ENCODE results near the gene STK25.

Gene STK25

DNA sequence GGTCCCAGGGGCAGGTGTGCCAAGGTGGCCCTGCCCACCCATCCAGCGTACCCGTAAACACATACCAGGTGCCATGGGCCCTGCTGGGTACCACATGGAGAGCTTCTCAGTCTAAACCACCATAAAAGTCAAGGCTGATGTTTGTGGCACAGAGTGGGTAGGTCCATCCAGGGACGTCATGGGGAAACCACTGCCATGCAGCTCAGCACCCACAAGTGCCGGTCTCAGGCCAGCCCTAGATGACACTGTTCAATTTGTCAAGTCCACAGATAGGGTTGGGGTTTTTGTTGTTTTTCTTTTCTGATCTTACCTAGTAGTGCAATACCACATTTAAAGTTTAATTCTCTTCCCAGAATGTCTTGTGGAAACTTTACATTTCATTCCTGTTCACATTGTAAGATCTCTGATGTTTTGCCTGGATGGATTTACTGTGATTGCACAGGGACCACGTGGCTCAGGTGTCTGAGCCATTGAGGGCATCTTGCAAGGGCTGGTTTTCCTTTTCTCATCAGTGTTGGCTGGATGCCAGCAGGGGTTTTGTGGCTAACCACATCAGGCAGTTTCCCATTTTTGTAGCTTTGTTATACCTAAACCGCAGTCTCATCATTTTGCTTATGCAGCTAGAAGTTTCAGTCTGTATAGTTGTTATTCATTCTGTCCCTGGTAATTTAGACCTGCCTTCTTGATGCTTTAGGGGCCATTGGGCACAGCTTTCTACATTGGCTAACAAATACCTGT is 64.7 kb downstream of the STK25 start:
- ATAC-seq (ENCODE audit: low read depth) (peak; percentile 72), DNase-seq (ENCODE audit: low spot score) (peak; percentile 73)
- peaks cover 24% of the 10 kb centered on the region for H3K36me3 ChIP-seq (ENCODE audit: low read depth)
- TF ChIP-seq, protein P1, sequence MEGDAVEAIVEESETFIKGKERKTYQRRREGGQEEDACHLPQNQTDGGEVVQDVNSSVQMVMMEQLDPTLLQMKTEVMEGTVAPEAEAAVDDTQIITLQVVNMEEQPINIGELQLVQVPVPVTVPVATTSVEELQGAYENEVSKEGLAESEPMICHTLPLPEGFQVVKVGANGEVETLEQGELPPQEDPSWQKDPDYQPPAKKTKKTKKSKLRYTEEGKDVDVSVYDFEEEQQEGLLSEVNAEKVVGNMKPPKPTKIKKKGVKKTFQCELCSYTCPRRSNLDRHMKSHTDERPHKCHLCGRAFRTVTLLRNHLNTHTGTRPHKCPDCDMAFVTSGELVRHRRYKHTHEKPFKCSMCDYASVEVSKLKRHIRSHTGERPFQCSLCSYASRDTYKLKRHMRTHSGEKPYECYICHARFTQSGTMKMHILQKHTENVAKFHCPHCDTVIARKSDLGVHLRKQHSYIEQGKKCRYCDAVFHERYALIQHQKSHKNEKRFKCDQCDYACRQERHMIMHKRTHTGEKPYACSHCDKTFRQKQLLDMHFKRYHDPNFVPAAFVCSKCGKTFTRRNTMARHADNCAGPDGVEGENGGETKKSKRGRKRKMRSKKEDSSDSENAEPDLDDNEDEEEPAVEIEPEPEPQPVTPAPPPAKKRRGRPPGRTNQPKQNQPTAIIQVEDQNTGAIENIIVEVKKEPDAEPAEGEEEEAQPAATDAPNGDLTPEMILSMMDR (IDR thresholded peaks at IDR 0.05; ENCODE audit: poor library complexity, severe bottlenecking), result no peak
- H3K27ac ChIP-seq (ENCODE audit: poor library complexity, severe bottlenecking), result no peak overlapping the region
- no peak overlapping the region for H3K4me3 ChIP-seq (ENCODE audit: severe bottlenecking)
- H3K27me3 ChIP-seq (ENCODE audit: insufficient read depth, poor library complexity, severe bottlenecking), result no peaks in the 10 kb centered on the region
- no peaks in the 10 kb centered on the region for H3K9me3 ChIP-seq (ENCODE audit: severe bottlenecking)
- H3K4me1 ChIP-seq (ENCODE audit: insufficient read depth, poor library complexity, severe bottlenecking), result no peaks in the 10 kb centered on the region

Measured in RWPE2 (cell line).